Trophoblast cell (in vitro differentiated cells and primary cell): Measurements from ENCODE around the gene LZTS3.

Experiments used
- DNase-seq, 2 donors: peaks; one replicate each; pipeline ENCODE4 v3.0.0-alpha.2; 2016
- H2AFZ ChIP-seq: 2 replicates; pipeline ENCODE4 v1.6.1; 2013; ENCODE audit warnings: low read length, moderate library complexity, mild to moderate bottlenecking; ENCODE audit not compliant: insufficient read depth, poor library complexity
- H2AK5ac ChIP-seq: 2 replicates; pipeline ENCODE4 v1.6.1; 2013; ENCODE audit warnings: mild to moderate bottlenecking, low read length
- H2BK120ac ChIP-seq: 2 replicates; pipeline ENCODE4 v1.6.1; 2013; ENCODE audit warnings: low read length, mild to moderate bottlenecking, moderate library complexity; ENCODE audit not compliant: insufficient read depth, poor library complexity
- H2BK12ac ChIP-seq: 2 replicates; pipeline ENCODE4 v1.6.1; 2013; ENCODE audit warnings: mild to moderate bottlenecking, low read length, moderate library complexity
- H2BK5ac ChIP-seq: 2 replicates; pipeline ENCODE4 v1.6.1; 2013; ENCODE audit warnings: low read length, low read depth, moderate library complexity, mild to moderate bottlenecking; ENCODE audit not compliant: poor library complexity
- H3K14ac ChIP-seq: 2 replicates; pipeline ENCODE4 v1.6.1; 2013; ENCODE audit warnings: mild to moderate bottlenecking, low read length
- H3K18ac ChIP-seq: 2 replicates; pipeline ENCODE4 v1.6.1; 2013; ENCODE audit warnings: mild to moderate bottlenecking, low read length
- H3K23ac ChIP-seq: 2 replicates; pipeline ENCODE4 v1.6.1; 2013; ENCODE audit warnings: low read length
- H3K27ac ChIP-seq: 2 replicates; pipeline ENCODE4 v1.5.1; 2013; ENCODE audit warnings: low read depth, mild to moderate bottlenecking, inconsistent platforms, low read length, moderate library complexity
- H3K27me3 ChIP-seq: 2 replicates; pipeline ENCODE4 v1.6.1; 2013; ENCODE audit warnings: inconsistent platforms, mild to moderate bottlenecking, low read length, moderate library complexity; ENCODE audit not compliant: insufficient read depth
- H3K36me3 ChIP-seq, 2 experiments: 1 replicate in 1 of 2; 2 replicates in 1 of 2; pipeline ENCODE4 v1.6.1; 2013; ENCODE audit warnings: low read length in 2 of 2, mild to moderate bottlenecking in 2 of 2, moderate library complexity in 1 of 2; ENCODE audit not compliant: insufficient read depth in 2 of 2, control insufficient read depth in 1 of 2
- H3K4ac ChIP-seq: 2 replicates; pipeline ENCODE4 v1.6.1; 2013; ENCODE audit warnings: low read depth, mild to moderate bottlenecking, low read length, moderate library complexity
- H3K4me1 ChIP-seq, 2 experiments: 1 replicate in 1 of 2; 2 replicates in 1 of 2; pipeline ENCODE4 v1.6.1; 2013; ENCODE audit warnings: low read length in 2 of 2, mild to moderate bottlenecking in 2 of 2, moderate library complexity in 1 of 2; ENCODE audit not compliant: insufficient read depth in 2 of 2, control insufficient read depth in 1 of 2
- H3K4me2 ChIP-seq: 2 replicates; pipeline ENCODE4 v1.6.1; 2013; ENCODE audit warnings: inconsistent platforms, mild to moderate bottlenecking, low read length, moderate library complexity
- H3K4me3 ChIP-seq: 2 replicates; pipeline ENCODE4 v1.5.1; 2013; ENCODE audit warnings: mild to moderate bottlenecking, low read depth, low read length, inconsistent platforms
- H3K79me1 ChIP-seq: one replicate; pipeline ENCODE4 v1.6.1; 2013; ENCODE audit warnings: low read length
- H3K79me2 ChIP-seq: 2 replicates; pipeline ENCODE4 v1.6.1; 2013; ENCODE audit warnings: low read length, mild to moderate bottlenecking; ENCODE audit not compliant: control insufficient read depth, insufficient read depth, poor library complexity
- H3K9ac ChIP-seq: 2 replicates; pipeline ENCODE4 v1.6.1; 2013; ENCODE audit warnings: mild to moderate bottlenecking, low read length
- H3K9me3 ChIP-seq: 2 replicates; pipeline ENCODE4 v1.6.1; 2013; ENCODE audit warnings: low read depth, mild to moderate bottlenecking, control low read depth, inconsistent platforms, low read length; ENCODE audit not compliant: insufficient read depth
- H4K12ac ChIP-seq: 2 replicates; pipeline ENCODE4 v1.6.1; 2013; ENCODE audit warnings: low read depth, mild to moderate bottlenecking, low read length, moderate library complexity
- H4K8ac ChIP-seq: 2 replicates; pipeline ENCODE4 v1.6.1; 2013; ENCODE audit warnings: low read depth, mild to moderate bottlenecking, low read length, moderate library complexity
- H4K91ac ChIP-seq: one replicate; pipeline ENCODE4 v1.6.1; 2013; ENCODE audit warnings: low read depth, mild to moderate bottlenecking, low read length, moderate library complexity
- WGBS: extraction: QIAGEN DNeasy Blood & Tissue Kit; methylation state at CpG from one replicate; pipeline ENCODE4 v1.1.7; 2013; ENCODE audit warnings: missing lambda C conversion rate; ENCODE audit not compliant: insufficient read length, insufficient coverage; ENCODE audit errors: extremely low coverage; 5-methylcytosine and 5-hydroxymethylcytosine counted together

The LZTS3 gene

DNA sequence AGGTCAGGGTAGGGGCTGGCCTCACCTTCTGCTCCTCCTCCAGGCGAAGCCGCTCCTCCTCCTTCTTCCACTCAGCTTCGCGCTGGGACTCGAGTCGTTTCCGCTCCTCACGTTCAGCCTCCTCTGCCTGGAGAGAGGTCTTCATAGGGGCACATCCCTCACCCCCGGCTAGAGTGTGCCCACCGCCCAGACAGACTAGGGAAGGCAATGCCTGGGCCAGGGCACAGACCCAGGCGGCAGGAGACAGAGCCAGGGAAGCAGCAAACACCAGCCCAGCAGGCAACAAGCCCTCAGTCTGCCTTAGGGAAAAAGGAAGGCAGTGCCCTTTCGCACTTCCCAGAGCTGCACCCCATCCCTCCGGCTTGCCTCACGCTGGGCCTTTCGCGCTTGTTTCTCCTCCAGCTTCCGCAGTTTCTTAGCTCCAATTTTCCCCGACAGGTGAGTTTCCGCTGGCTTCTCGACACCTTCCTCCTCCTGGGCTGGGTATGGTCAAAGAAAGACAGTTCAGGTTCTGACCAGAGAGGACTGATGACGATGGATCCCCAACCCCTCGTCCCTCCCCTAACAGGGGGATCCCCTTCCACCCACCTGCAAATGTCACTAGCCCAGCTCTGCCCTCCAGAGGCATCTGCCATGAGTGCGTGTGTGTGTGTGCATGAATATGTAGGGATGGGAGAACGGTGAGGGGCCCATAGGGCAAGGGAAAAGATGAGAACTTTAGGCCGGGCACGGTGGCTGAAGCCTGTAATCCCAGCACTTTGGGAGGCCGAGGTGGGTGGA lies 26.8 kb upstream of the LZTS3 start:
- WGBS = no CpG with 5 or more reads among the region's 27 CpGs
- Histone ChIP-seq H4K12ac (no peak overlapping the region), H3K4ac (no peak overlapping the region), H4K91ac (no peak overlapping the region), H2AFZ (no peak overlapping the region), H2BK12ac (no peak overlapping the region), H3K4me2 (no peak overlapping the region), H3K4me1 (peaks cover 6 to 7% of the 10 kb centered on the region in 2 experiments), H3K4me3 (no peak overlapping the region), H3K9me3 (no peaks in the 10 kb centered on the region), H3K79me1 (peaks cover 9% of the 10 kb centered on the region), H3K9ac (no peak overlapping the region), H3K27ac (no peak overlapping the region), H2AK5ac (no peak overlapping the region), H3K36me3 (peaks cover 31% of the 10 kb centered on the region in 2 experiments), H3K27me3 (no peaks in the 10 kb centered on the region), H2BK5ac (no peak overlapping the region), H4K8ac (no peak overlapping the region), H3K14ac (no peak overlapping the region), H2BK120ac (no peak overlapping the region), H3K18ac (no peak overlapping the region), H3K23ac (no peak overlapping the region), H3K79me2 (peaks cover 16% of the 10 kb centered on the region)
- no peak for DNase-seq

DNA sequence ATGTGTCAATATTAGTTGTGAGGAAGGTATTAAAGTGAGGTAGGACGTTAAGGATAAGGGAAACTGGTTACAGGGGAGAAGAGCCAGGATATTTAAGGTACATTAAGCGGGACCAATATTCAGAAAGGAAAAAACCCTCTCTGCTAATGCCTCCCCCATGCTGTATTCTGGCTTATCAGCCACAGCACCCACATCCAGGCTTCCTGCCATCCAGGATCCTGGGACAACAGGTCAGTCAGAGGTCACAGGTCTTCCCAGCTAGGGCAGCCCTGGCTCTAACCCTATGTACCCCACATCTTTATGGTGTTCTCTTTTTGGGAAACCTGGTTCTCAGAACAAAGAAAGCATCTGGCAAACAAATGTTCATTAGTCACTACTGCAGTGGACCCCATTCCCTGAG lies 25.9 kb upstream of the LZTS3 start:
- DNase-seq = no peak
- no peaks in the 10 kb centered on the region for H3K27me3 ChIP-seq
- no peak overlapping the region for H3K4ac ChIP-seq
- H3K79me2 ChIP-seq = peaks cover 14% of the 10 kb centered on the region
- no peak overlapping the region for H3K18ac ChIP-seq
- H2AK5ac ChIP-seq = no peak overlapping the region
- no peak overlapping the region for H2AFZ ChIP-seq
- H4K12ac ChIP-seq = no peak overlapping the region
- H3K4me3 ChIP-seq = no peak overlapping the region
- H2BK12ac ChIP-seq = no peak overlapping the region
- H2BK5ac ChIP-seq = no peak overlapping the region
- no peak overlapping the region for H3K9ac ChIP-seq
- peaks cover 40% of the 10 kb centered on the region in 2 experiments for H3K36me3 ChIP-seq
- no peak overlapping the region for H3K27ac ChIP-seq
- no peak overlapping the region for H4K8ac ChIP-seq
- H3K79me1 ChIP-seq = peaks cover 6% of the 10 kb centered on the region
- no peak overlapping the region for H3K23ac ChIP-seq
- H3K14ac ChIP-seq = no peak overlapping the region
- H2BK120ac ChIP-seq = no peak overlapping the region
- peaks cover 6 to 7% of the 10 kb centered on the region in 2 experiments for H3K4me1 ChIP-seq
- no peak overlapping the region for H3K4me2 ChIP-seq
- H4K91ac ChIP-seq = no peak overlapping the region
- WGBS = 100% methylated on average over 1 of the region's 2 CpGs
- peaks cover 2% of the 10 kb centered on the region for H3K9me3 ChIP-seq

DNA sequence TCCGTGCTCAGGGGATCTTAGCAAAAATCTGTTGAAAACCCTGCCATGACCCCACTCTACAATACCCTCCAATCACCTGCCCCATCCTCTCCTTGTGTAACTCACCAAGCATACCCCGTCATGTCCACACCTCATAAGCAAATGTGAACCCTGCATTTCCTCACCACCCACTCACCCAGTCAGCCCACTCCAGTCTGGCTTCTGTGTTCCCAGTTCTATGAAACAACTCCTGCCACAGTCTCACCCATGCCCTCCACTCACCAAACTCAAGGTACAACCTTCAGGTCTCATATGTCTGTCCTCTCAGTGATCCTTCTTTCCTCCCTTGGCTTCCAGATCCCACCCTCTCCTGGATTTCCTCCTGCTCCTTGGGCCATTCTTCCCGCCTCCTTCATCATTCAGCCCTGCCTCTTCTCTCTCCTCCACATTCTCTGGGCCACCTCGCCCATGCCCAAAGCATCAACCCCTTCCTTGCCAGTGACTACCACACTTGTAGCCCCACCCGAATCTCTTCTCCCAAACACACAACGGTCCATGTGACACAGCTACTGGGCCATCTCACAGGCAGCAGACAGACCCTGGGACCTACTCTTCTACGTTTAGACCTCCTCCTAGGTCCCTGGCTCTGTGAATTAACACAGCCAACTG lies 22.4 kb upstream of the LZTS3 start:
- Histone ChIP-seq H3K4ac (no peak overlapping the region), H2BK12ac (no peak overlapping the region), H3K4me2 (no peak overlapping the region), H3K27me3 (no peaks in the 10 kb centered on the region), H3K9ac (no peak overlapping the region), H3K79me2 (no peaks in the 10 kb centered on the region), H2BK5ac (no peak overlapping the region), H2BK120ac (no peak overlapping the region), H3K27ac (no peak overlapping the region), H4K12ac (no peak overlapping the region), H3K23ac (no peak overlapping the region), H4K8ac (no peak overlapping the region), H2AK5ac (no peak overlapping the region), H3K9me3 (peaks cover 4% of the 10 kb centered on the region), H3K4me1 (no peaks in the 10 kb centered on the region), H3K4me3 (no peak overlapping the region), H3K18ac (no peak overlapping the region), H2AFZ (no peak overlapping the region), H3K79me1 (no peaks in the 10 kb centered on the region), H3K14ac (no peak overlapping the region), H3K36me3 (peaks cover 64 to 67% of the 10 kb centered on the region in 2 experiments), H4K91ac (no peak overlapping the region)
- no peak for DNase-seq
- WGBS = no CpG with 5 or more reads among the region's 7 CpGs

DNA sequence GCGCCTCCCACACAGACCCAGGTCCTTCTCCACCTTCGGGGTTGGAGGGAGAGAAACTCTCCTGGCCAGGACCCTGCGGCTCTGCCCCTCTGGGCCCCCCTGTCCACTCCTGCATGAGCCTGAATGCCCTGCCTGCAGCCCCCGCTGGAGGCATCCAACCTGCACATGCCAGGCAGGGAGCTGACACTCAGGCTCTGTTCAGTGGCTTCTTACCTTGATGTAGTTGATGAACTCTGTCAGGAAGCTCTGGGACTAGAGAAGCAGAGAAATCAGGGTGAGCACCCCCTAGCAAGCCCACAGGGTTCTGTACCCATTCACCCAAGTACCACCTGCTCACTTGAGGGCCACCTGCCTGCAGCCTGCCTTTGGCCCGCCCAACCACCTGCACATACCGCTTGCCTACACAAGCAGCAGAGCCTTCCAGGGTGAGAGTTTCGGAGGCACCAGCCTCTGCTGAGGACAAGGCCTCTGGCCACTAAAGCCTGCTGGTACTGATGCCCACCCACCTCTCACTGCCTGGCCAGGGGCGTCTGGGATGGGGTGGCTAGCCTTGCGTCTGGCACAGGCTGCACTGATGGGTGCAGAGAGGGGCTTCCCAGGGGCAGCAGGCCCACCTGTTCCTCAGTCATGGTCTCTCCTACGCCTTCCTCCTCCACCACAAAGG lies 21.4 kb upstream of the LZTS3 start:
- Histone ChIP-seq H3K9me3 (peaks cover 4% of the 10 kb centered on the region), H3K79me2 (no peaks in the 10 kb centered on the region), H3K9ac (no peak overlapping the region), H3K27me3 (no peaks in the 10 kb centered on the region), H3K14ac (no peak overlapping the region), H3K18ac (no peak overlapping the region), H2AK5ac (no peak overlapping the region), H4K91ac (no peak overlapping the region), H4K8ac (no peak overlapping the region), H2BK120ac (no peak overlapping the region), H3K23ac (no peak overlapping the region), H2BK5ac (no peak overlapping the region), H3K27ac (no peak overlapping the region), H2BK12ac (no peak overlapping the region), H3K4me2 (no peak overlapping the region), H3K36me3 (peaks cover 61 to 68% of the 10 kb centered on the region in 2 experiments), H3K4me1 (no peaks in the 10 kb centered on the region), H4K12ac (no peak overlapping the region), H3K79me1 (no peaks in the 10 kb centered on the region), H3K4ac (no peak overlapping the region), H3K4me3 (no peak overlapping the region), H2AFZ (no peak overlapping the region)
- no CpG with 5 or more reads among the region's 10 CpGs for WGBS
- DNase-seq = no peak
